ENCODE data around the gene KNCN. TPM values are rescaled to one million over a fixed set of nuclear protein-coding genes. Genes with fewer than 3 reads are reported as not detected.

The KNCN gene
- total RNA-seq, 1 experiment from 2014 or later, result not detected

- Mint-ChIP-seq H3K36me3 (peaks cover 4% of the 10 kb centered on the region; the same call in 1 of the 2 replicates), H3K4me3 (no peak overlapping the region), H3K27me3 (ENCODE audit: low read depth) (no peaks in the 10 kb centered on the region), H3K27ac (no peak overlapping the region), H3K9me3 (no peaks in the 10 kb centered on the region), H3K4me1 (no peaks in the 10 kb centered on the region)
- DNase-seq (ENCODE audit: low spot score) (no peak), ATAC-seq (no peak)
- TF ChIP-seq SMAD3 (CRISPR knock-in tag; IDR thresholded peaks at IDR 0.05; ENCODE audit: borderline replicate concordance) (no peak), ETV6 (CRISPR knock-in tag; IDR thresholded peaks at IDR 0.05) (no peak), CBFB (CRISPR knock-in tag; IDR thresholded peaks at IDR 0.05; ENCODE audit: low read depth) (no peak), ZBTB21 (CRISPR knock-in tag; IDR thresholded peaks at IDR 0.05; ENCODE audit: borderline replicate concordance) (no peak), GABPB1 (CRISPR knock-in tag; IDR thresholded peaks at IDR 0.05) (no peak), TEAD1 (CRISPR knock-in tag; IDR thresholded peaks at IDR 0.05) (no peak), ZNF416 (CRISPR knock-in tag; IDR thresholded peaks at IDR 0.05) (no peak), TP53 (CRISPR knock-in tag; IDR thresholded peaks at IDR 0.05) (no peak), ZMAT4 (CRISPR knock-in tag; IDR thresholded peaks at IDR 0.05) (no peak), ZNF425 (CRISPR knock-in tag; conservative IDR thresholded peaks at IDR 0.05) (no peak), OVOL2 (CRISPR knock-in tag; IDR thresholded peaks at IDR 0.05; ENCODE audit: borderline replicate concordance) (no peak), USF1 (CRISPR knock-in tag; IDR thresholded peaks at IDR 0.05) (no peak), ZNF396 (CRISPR knock-in tag; IDR thresholded peaks at IDR 0.05; ENCODE audit: borderline replicate concordance) (no peak), PREB (CRISPR knock-in tag; IDR thresholded peaks at IDR 0.05; ENCODE audit: borderline replicate concordance) (no peak), MXD4 (CRISPR knock-in tag; IDR thresholded peaks at IDR 0.05; ENCODE audit: borderline replicate concordance) (no peak), GTF2I (CRISPR knock-in tag; conservative IDR thresholded peaks at IDR 0.05) (no peak), ZNF671 (CRISPR knock-in tag; IDR thresholded peaks at IDR 0.05) (no peak)
- ChIA-PET POLR2A (no interaction called here), CTCF (interaction anchor here (0.7 to 1.4 kb wide), 2 partner anchors 20 to 21 kb away, joined by 4 to 6 read pairs; partner anchors contain the start of gene MKNK1)
These were observed 32.0 kb upstream of the KNCN start for GRCh38 chr1:46583494-46583893.

GRCh38 chr1:46582972-46583371 lies 31.5 kb upstream of the KNCN start:
- POLR2A ChIA-PET, result no interaction called here
- Mint-ChIP-seq H3K9me3 (no peaks in the 10 kb centered on the region), H3K4me1 (no peaks in the 10 kb centered on the region), H3K27me3 (ENCODE audit: low read depth) (no peaks in the 10 kb centered on the region), H3K27ac (no peak overlapping the region), H3K36me3 (peaks cover 5% of the 10 kb centered on the region; the same call in 1 of the 2 replicates), H3K4me3 (no peak overlapping the region)
- CTCF ChIA-PET, result interaction anchor here (0.7 to 1.0 kb wide), 3 partner anchors 21 to 142 kb away, joined by 3 to 5 read pairs (median 4); partner anchors contain the start of gene MKNK1
- ATAC-seq, result no peak
- no peak for DNase-seq (ENCODE audit: low spot score)
- TF ChIP-seq STAT6 (CRISPR knock-in tag; conservative IDR thresholded peaks at IDR 0.05; ENCODE audit: low read depth), result no peak
- TF ChIP-seq AFF4 (CRISPR knock-in tag; IDR thresholded peaks at IDR 0.05; ENCODE audit: borderline replicate concordance), result no peak
- no peak for TF ChIP-seq ZNF121 (CRISPR knock-in tag; IDR thresholded peaks at IDR 0.05)
- no peak for TF ChIP-seq CDX4 (CRISPR knock-in tag; IDR thresholded peaks at IDR 0.05; ENCODE audit: borderline replicate concordance)
- no peak for TF ChIP-seq GTF2I (CRISPR knock-in tag; conservative IDR thresholded peaks at IDR 0.05)
- no peak for TF ChIP-seq NR1H2 (CRISPR knock-in tag; IDR thresholded peaks at IDR 0.05)
- no peak for TF ChIP-seq ZNF512 (CRISPR knock-in tag; IDR thresholded peaks at IDR 0.05; ENCODE audit: borderline replicate concordance)

All from WTC11 (cell line).